ENCODE measurements around the gene ANKRD13B. TPM values are rescaled to one million over a fixed set of nuclear protein-coding genes. Genes with fewer than 3 reads are reported as not detected.
A peak's percentile ranks its signal among the peaks of the same experiment; 100 is the strongest.

The ANKRD13B gene
- total RNA-seq, 2 donors from 2014 or later = 7.9 to 13.5 TPM

DNA sequence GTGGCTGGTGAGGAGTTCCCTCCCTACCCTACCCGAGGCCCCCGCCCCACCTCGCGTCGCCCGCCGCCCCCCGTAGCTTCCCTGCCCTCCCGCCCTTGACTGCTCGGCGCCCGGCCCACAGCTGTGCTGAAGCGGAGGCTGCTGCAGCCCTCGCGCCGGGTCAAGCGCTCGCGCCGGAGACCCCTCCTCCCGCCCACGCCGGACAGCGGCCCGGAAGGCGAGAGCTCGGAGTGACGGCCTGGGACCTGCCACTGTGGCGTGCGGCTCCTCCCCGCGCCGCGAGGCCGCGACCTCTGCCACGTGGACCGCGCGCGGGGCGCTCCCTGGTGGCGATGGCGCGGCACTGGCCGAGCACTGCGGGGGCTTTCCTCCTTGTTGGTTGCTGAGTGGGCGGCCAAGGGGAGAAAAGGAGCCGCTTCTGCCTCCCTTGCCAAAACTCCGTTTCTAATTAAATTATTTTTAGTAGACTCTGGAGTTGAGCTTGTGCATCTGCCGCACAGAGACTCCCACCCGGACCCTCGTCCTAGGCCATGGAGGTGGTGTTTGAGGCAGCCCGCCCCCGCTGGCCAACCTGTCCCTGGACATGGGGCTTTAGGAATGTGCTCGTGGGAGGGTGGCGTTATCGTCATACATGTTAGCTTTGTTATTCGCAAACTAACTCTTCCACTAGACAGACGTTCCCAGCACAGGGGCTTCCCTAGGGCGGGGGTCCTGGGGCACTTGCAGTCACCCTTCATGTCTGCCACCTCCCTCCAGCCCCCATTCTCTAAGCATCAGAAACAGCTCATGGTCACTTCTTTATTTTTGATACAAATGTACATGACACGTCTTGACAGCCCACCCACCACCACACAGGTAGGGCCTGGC, 20.0 kb upstream of the ANKRD13B start:
- Mint-ChIP-seq H3K36me3 (ENCODE audit: insufficient read depth in 2 of 2) (peaks cover 0 to 5% of the 10 kb centered on the region in 2 donors), H3K27me3 (ENCODE audit: low read depth) (no peaks in the 10 kb centered on the region), H3K9me3 (no peaks in the 10 kb centered on the region), H3K27ac (peak overlapping the region; percentile 42), H3K4me1 (ENCODE audit: low read depth) (peaks cover 22% of the 10 kb centered on the region), H3K4me3 (no peak overlapping the region)
- DNase-seq (peak; percentile 70 to 81), ATAC-seq (replicated peaks in 1 of 2) (peak in 1 of 2 donors; percentile 55)

- H3K4me1 Mint-ChIP-seq (ENCODE audit: low read depth) = peaks cover 22% of the 10 kb centered on the region
- no peak overlapping the region for H3K4me3 Mint-ChIP-seq
- H3K36me3 Mint-ChIP-seq (ENCODE audit: insufficient read depth in 2 of 2) = peaks cover 0 to 5% of the 10 kb centered on the region in 2 donors
- DNase-seq = no peak
- no peaks in the 10 kb centered on the region for H3K9me3 Mint-ChIP-seq
- no peak overlapping the region for H3K27ac Mint-ChIP-seq
- H3K27me3 Mint-ChIP-seq (ENCODE audit: low read depth) = no peaks in the 10 kb centered on the region
- ATAC-seq (replicated peaks in 1 of 2) = no peak
Observed at GRCh38 chr17:29573558-29573869, 19.4 kb upstream of the ANKRD13B start.

- ATAC-seq (replicated peaks in 1 of 2) = no peak
- Mint-ChIP-seq H3K4me3 (no peak overlapping the region), H3K27ac (no peak overlapping the region), H3K9me3 (no peaks in the 10 kb centered on the region), H3K27me3 (ENCODE audit: low read depth) (no peaks in the 10 kb centered on the region), H3K4me1 (ENCODE audit: low read depth) (peaks cover 20% of the 10 kb centered on the region), H3K36me3 (ENCODE audit: insufficient read depth in 2 of 2) (peaks cover 0 to 6% of the 10 kb centered on the region in 2 donors)
- no peak for DNase-seq
Observed at GRCh38 chr17:29573871-29574731, 18.8 kb upstream of the ANKRD13B start.

DNA sequence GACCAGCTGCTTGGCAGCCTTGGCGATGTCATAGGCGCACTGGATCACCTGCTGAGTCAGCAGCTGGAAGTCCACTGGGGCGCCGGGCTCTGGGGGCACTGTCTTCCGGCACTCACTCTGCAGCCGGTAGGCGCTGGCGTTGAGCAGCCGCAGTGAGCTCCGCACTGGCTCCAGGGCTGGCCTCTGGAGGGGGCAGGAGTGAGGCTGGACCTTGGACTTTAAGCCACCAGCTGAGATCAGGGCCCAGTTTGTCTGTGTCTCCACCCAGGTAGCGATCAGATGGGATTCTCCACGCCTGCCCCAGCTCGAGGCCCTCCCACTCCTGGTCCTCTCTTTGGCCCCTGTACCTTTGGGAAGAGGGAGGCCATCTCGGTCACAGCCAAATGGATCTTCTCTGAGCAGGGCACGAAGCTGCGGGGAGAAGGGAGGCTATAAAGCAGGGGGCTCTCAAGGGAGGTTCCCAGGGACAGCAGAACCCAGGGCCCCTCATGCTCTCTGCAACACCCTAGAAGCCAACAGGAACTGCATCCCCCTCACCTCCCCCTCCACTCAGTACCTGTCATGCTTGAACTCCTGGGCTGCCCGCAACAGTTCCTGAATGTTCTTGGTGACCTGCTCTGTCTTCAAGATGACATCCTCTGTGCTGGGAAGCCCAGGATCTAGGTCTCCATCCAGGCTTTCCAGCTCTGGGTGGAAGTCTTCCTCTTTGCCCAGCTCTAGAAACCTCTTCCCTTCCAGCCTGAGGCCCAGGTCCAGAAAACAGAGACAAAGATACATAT, 18.0 kb upstream of the ANKRD13B start:
- Mint-ChIP-seq H3K4me1 (ENCODE audit: low read depth) (peaks cover 18% of the 10 kb centered on the region), H3K9me3 (no peaks in the 10 kb centered on the region), H3K36me3 (ENCODE audit: insufficient read depth in 2 of 2) (peaks cover 0 to 7% of the 10 kb centered on the region in 2 donors), H3K4me3 (no peak overlapping the region), H3K27me3 (ENCODE audit: low read depth) (no peaks in the 10 kb centered on the region), H3K27ac (no peak overlapping the region)
- no peak for ATAC-seq (replicated peaks in 1 of 2)
- no peak for DNase-seq

DNA sequence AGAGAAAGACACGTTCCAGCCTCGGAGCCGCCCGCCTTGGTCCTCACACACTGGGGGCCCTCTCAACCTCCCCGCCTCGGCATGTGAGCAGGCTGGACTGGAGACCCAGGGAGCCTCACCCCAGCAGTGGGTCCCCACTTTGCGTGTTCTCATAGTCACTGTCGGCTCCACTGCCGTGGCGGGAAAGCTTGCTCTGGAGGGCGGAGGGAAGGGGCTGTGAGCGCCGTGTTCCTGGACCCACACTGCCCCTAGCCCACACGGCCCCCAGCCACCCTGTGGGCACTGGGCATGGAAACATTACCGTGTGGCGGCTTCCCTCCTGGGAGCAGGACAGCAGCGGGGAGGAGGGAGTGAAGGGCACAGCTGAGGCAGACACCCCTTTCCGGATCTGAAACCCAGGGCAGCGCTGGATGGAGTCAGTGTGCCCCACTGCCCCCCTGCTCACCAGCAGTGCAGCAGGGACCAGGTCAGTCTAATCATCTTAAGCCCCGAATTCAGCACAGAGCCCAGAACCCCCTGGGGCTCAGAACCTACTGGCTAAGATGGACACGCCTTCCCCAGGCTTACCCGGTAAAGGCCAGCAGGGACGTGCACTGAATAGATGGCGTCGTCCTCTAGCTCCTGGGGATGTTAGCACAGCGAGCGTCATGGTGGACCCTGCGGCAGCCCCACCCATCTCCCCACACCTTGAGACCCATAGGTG, 17.3 kb upstream of the ANKRD13B start:
- no peak overlapping the region for H3K4me3 Mint-ChIP-seq
- H3K27ac Mint-ChIP-seq = no peak overlapping the region
- peaks cover 2 to 8% of the 10 kb centered on the region in 2 donors for H3K36me3 Mint-ChIP-seq (ENCODE audit: insufficient read depth in 2 of 2)
- peaks cover 23% of the 10 kb centered on the region for H3K4me1 Mint-ChIP-seq (ENCODE audit: low read depth)
- H3K27me3 Mint-ChIP-seq (ENCODE audit: low read depth) = no peaks in the 10 kb centered on the region
- DNase-seq (no peak), ATAC-seq (replicated peaks in 1 of 2) (no peak)
- H3K9me3 Mint-ChIP-seq = no peaks in the 10 kb centered on the region

GRCh38 chr17:29576214-29577000, 16.5 kb upstream of the ANKRD13B start:
- Mint-ChIP-seq H3K36me3 (ENCODE audit: insufficient read depth in 2 of 2) (peaks cover 2 to 7% of the 10 kb centered on the region in 2 donors), H3K4me1 (ENCODE audit: low read depth) (peaks cover 24% of the 10 kb centered on the region), H3K9me3 (no peaks in the 10 kb centered on the region), H3K4me3 (no peak overlapping the region), H3K27ac (no peak overlapping the region), H3K27me3 (ENCODE audit: low read depth) (no peaks in the 10 kb centered on the region)
- ATAC-seq (replicated peaks in 1 of 2) (no peak), DNase-seq (no peak)

- Mint-ChIP-seq H3K36me3 (ENCODE audit: insufficient read depth in 2 of 2) (peaks cover 2 to 7% of the 10 kb centered on the region in 2 donors), H3K27me3 (ENCODE audit: low read depth) (no peaks in the 10 kb centered on the region), H3K27ac (no peak overlapping the region), H3K9me3 (no peaks in the 10 kb centered on the region), H3K4me1 (ENCODE audit: low read depth) (peaks cover 24% of the 10 kb centered on the region), H3K4me3 (no peak overlapping the region)
- DNase-seq = no peak
- no peak for ATAC-seq (replicated peaks in 1 of 2)
Observed at GRCh38 chr17:29577001-29577370, 15.9 kb upstream of the ANKRD13B start.

DNA sequence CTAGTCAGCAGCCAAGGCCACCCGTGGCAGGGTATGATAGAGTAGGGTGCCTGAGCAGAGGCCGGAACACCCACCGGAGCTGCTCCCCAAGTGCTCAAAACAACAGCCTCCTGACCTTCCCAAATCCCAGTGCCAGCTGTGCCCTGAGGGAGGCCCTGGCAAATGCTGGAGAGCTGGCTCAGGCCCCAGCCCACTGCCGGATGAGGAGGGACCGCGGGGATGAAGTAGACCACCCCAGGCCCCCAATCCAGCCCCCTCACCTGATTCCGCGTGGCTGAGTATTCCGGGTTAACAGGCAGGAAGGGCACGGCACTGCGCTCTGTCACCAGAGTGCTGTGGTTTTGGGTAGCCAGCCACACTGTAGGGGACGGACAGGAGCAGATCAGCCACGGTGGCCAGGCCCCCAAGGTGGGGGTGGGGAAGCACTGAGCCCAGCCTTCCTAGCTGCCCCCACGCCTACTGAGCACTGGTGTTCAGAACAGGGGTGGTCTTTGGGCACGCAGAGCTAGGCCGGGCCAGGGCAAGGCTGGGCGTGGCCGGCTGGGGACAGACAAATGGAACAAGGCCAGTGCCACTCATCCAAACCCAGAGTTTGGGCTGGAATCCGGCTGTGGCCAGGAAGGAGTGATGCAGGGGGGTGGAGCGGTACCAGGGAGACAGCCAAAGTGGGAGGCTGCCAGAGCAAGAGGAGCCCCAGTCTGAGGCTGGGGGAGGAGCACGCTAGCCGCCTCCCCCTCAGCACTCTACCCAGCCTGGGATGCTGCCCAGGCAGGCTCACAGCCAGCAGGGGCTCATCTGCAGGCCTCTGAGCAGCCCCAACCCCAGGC, 15.3 kb upstream of the ANKRD13B start:
- DNase-seq = no peak
- ATAC-seq (replicated peaks in 1 of 2) = no peak
- Mint-ChIP-seq H3K36me3 (ENCODE audit: insufficient read depth in 2 of 2) (peaks cover 7 to 11% of the 10 kb centered on the region in 2 donors), H3K4me1 (ENCODE audit: low read depth) (peaks cover 24% of the 10 kb centered on the region), H3K27ac (no peak overlapping the region), H3K27me3 (ENCODE audit: low read depth) (no peaks in the 10 kb centered on the region), H3K9me3 (no peaks in the 10 kb centered on the region), H3K4me3 (no peak overlapping the region)

- ATAC-seq (replicated peaks in 1 of 2) (no peak), DNase-seq (no peak)
- H3K27ac Mint-ChIP-seq = no peak overlapping the region
- no peaks in the 10 kb centered on the region for H3K9me3 Mint-ChIP-seq
- peaks cover 23% of the 10 kb centered on the region for H3K4me1 Mint-ChIP-seq (ENCODE audit: low read depth)
- H3K36me3 Mint-ChIP-seq (ENCODE audit: insufficient read depth in 2 of 2) = peaks cover 13 to 18% of the 10 kb centered on the region in 2 donors
- no peak overlapping the region for H3K4me3 Mint-ChIP-seq
- no peaks in the 10 kb centered on the region for H3K27me3 Mint-ChIP-seq (ENCODE audit: low read depth)
Observed at GRCh38 chr17:29578626-29579485, 14.1 kb upstream of the ANKRD13B start.

GRCh38 chr17:29579866-29580771, 12.8 kb upstream of the ANKRD13B start:
- peak; percentile 90 to 91 for DNase-seq
- Mint-ChIP-seq H3K27me3 (ENCODE audit: low read depth) (no peaks in the 10 kb centered on the region), H3K9me3 (no peaks in the 10 kb centered on the region), H3K27ac (no peak overlapping the region), H3K4me3 (no peak overlapping the region), H3K4me1 (ENCODE audit: low read depth) (peaks cover 28% of the 10 kb centered on the region), H3K36me3 (ENCODE audit: insufficient read depth in 2 of 2) (peaks cover 13 to 17% of the 10 kb centered on the region in 2 donors)
- ATAC-seq (replicated peaks in 1 of 2) = peak; percentile 97 to 98
